Measurements from ENCODE around the gene FGFBP1. TPM values are rescaled to one million over a fixed set of nuclear protein-coding genes. Genes with fewer than 3 reads are reported as not detected.

The FGFBP1 gene
- total and polyA plus RNA-seq, 9 of the 15 experiments (the other 6 are each of a cell fraction or from before 2014, with no cell fraction given), result not detected

DNA sequence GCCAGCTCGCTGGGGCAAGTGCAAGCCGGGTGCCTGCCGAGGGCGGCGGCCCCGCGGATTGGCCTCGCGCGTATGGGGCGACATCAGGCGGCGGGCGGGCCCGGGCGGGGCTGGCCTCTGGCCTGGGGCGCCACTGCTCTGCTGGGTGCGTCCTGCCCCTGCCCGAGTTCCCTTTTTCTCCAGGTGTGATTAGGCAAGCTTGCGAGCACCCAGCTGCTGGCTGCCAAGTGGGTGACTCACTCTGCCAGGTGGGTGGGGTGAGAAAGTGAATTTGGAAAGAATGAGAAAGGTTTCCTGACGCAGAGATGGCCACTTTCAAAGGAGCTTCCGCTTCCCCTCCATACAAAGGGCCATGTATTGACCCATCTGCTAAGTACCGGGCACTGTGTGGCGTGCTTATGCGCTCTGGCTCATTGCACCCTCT lies 32.5 kb downstream of the FGFBP1 start:
- peak overlapping the region in 1 of 2 experiments; percentile 61; a peak in 1 of 4 replicates for H3K9ac ChIP-seq (ENCODE audit: insufficient read depth in 1 of 2, low read depth in 2 of 2, low read length in 2 of 2)
- 6% methylated on average over 8 of the region's 25 CpGs for WGBS (ENCODE audit: insufficient coverage, low coverage, missing lambda C conversion rate)
- in situ Hi-C loops (cut with MboI), result no loop called here

More for the DNA sequence above, 32.5 kb downstream of the FGFBP1 start:
- ATAC-seq (peak; percentile 94), FAIRE-seq (no peak), DNase-seq (ENCODE audit: extremely low read depth in 1 of 4, low spot score in 3 of 4) (peak; percentile 28 to 51 (median 32))
- Histone ChIP-seq H3K79me2 (ENCODE audit: control insufficient read depth, insufficient read depth, low read length) (no peaks in the 10 kb centered on the region), H2AFZ (ENCODE audit: low read depth, low read length) (peak overlapping the region; percentile 61; the same call in 1 of the 2 replicates), H3K27ac (ENCODE audit: extremely low read depth, low read depth, low read length) (no peak overlapping the region), H3K27me3 (ENCODE audit: control insufficient read depth in 2 of 2, insufficient read depth in 2 of 2, low read length in 2 of 2) (no peaks in the 10 kb centered on the region), H3K4me3 (no peak overlapping the region), H3K4me1 (replicated peaks in 1 of 2; ENCODE audit: control insufficient read depth in 2 of 2, insufficient read depth in 2 of 2, low read length in 2 of 2) (peaks cover 0 to 7% of the 10 kb centered on the region in 2 experiments; a peak in 2 of 5 replicates), H3K9me1 (ENCODE audit: control insufficient read depth, insufficient read depth, low read length) (no peaks in the 10 kb centered on the region), H3K4me2 (ENCODE audit: insufficient read depth, low read length) (peak overlapping the region; percentile 49), H4K20me1 (replicated peaks; ENCODE audit: control insufficient read depth, insufficient read depth, low read length) (no peaks in the 10 kb centered on the region), H3K9me3 (replicated peaks; ENCODE audit: control insufficient read depth, insufficient read depth, low read depth, low read length) (no peaks in the 10 kb centered on the region), H3K36me3 (ENCODE audit: control insufficient read depth, insufficient read depth, low read length) (no peaks in the 10 kb centered on the region)
- intact Hi-C loops (cut with micrococcal nuclease), result no loop called here
- ChIA-PET POLR2A (no interaction called here), CTCF (ENCODE audit: low intra/inter-chr PET ratio) (no interaction called here)
- TF ChIP-seq, protein P1, sequence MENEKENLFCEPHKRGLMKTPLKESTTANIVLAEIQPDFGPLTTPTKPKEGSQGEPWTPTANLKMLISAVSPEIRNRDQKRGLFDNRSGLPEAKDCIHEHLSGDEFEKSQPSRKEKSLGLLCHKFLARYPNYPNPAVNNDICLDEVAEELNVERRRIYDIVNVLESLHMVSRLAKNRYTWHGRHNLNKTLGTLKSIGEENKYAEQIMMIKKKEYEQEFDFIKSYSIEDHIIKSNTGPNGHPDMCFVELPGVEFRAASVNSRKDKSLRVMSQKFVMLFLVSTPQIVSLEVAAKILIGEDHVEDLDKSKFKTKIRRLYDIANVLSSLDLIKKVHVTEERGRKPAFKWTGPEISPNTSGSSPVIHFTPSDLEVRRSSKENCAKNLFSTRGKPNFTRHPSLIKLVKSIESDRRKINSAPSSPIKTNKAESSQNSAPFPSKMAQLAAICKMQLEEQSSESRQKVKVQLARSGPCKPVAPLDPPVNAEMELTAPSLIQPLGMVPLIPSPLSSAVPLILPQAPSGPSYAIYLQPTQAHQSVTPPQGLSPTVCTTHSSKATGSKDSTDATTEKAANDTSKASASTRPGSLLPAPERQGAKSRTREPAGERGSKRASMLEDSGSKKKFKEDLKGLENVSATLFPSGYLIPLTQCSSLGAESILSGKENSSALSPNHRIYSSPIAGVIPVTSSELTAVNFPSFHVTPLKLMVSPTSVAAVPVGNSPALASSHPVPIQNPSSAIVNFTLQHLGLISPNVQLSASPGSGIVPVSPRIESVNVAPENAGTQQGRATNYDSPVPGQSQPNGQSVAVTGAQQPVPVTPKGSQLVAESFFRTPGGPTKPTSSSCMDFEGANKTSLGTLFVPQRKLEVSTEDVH (IDR thresholded peaks at IDR 0.05; ENCODE audit: low read depth, partially characterized antibody), result no peak
- TF ChIP-seq CTCFL (IDR thresholded peaks at IDR 0.05; ENCODE audit: borderline replicate concordance, insufficient read depth, low read depth, low read length, poor library complexity, severe bottlenecking), result no peak
- TF ChIP-seq NR4A1 (CRISPR knock-in tag; IDR thresholded peaks at IDR 0.05), result no peak
- no peak for TF ChIP-seq NR4A1 (tag; IDR thresholded peaks at IDR 0.05)
- TF ChIP-seq TEAD4 (IDR thresholded peaks at IDR 0.05; ENCODE audit: low read length), result no peak
- TF ChIP-seq TEAD4 (CRISPR knock-in tag; IDR thresholded peaks at IDR 0.05; ENCODE audit: borderline replicate concordance), result no peak
- peak; percentile 75 for TF ChIP-seq ZFP36 (IDR thresholded peaks at IDR 0.05; ENCODE audit: low read depth, low read length, partially characterized antibody)
- TF ChIP-seq ZNF239 (CRISPR knock-in tag; IDR thresholded peaks at IDR 0.05), result no peak
- 0 out of 2 replicates have a peak, but pooled peaks have one; percentile 46 for TF ChIP-seq JUND (IDR thresholded peaks at IDR 0.05; ENCODE audit: borderline replicate concordance, low read depth, low read length)
- no peak for TF ChIP-seq JUND (tag; IDR thresholded peaks at IDR 0.05; ENCODE audit: borderline replicate concordance, low read depth, low read length)
- no peak for TF ChIP-seq ZKSCAN8 (CRISPR knock-in tag; IDR thresholded peaks at IDR 0.05)
- BruUV-seq (replicated peaks), result no TSS peak
